Epidermal melanocyte (primary cell): ENCODE results near the gene NOTCH4.
A peak's percentile ranks its signal among the peaks of the same experiment; 100 is the strongest.
"Not testable (repeated sequence)": the region's sequence is repeated elsewhere in the genome, so short reads cannot be mapped to it uniquely, and the experiment has no call there.

Experiments
- DNase-seq: peaks from one replicate; pipeline ENCODE4 v3.0.0; 2011; ENCODE audit warnings: low spot score; ENCODE audit not compliant: insufficient read length

The NOTCH4 gene

GRCh38 chr6:32194825-32195651 is 28.8 kb downstream of the NOTCH4 start:
- no peak for DNase-seq

- DNase-seq = no peak
Measured at GRCh38 chr6:32194388-32194787, 29.5 kb downstream of the NOTCH4 start.

GRCh38 chr6:32193096-32193495 is 30.8 kb downstream of the NOTCH4 start:
- DNase-seq = not testable (repeated sequence)

GRCh38 chr6:32192608-32193039 is 31.2 kb downstream of the NOTCH4 start, which contains the start of gene GPSM3:
Gene GPSM3, minus strand, starts transcription at chr6:32192643. Its CDS starts 130 bp downstream, at chr6:32192513.
- DNase-seq = no peak

GRCh38 chr6:32191696-32192607 is 31.9 kb downstream of the NOTCH4 start:
- DNase-seq = no peak

GRCh38 chr6:32190911-32191677 is 32.8 kb downstream of the NOTCH4 start:
- no peak for DNase-seq

GRCh38 chr6:32190054-32190851 is 33.6 kb downstream of the NOTCH4 start, which contains the start of gene PBX2:
Gene PBX2, minus strand, starts transcription at chr6:32190202. Its CDS starts 287 bp downstream, at chr6:32189915.
- DNase-seq = peak; percentile 33

GRCh38 chr6:32189742-32190053 is 34.2 kb downstream of the NOTCH4 start:
- no peak for DNase-seq

GRCh38 chr6:32189069-32189741 is 34.7 kb downstream of the NOTCH4 start:
- DNase-seq = no peak

GRCh38 chr6:32188381-32189068 is 35.3 kb downstream of the NOTCH4 start:
- DNase-seq = no peak

- DNase-seq = not testable (repeated sequence)
Measured at GRCh38 chr6:32187725-32188380, 36.0 kb downstream of the NOTCH4 start.

GRCh38 chr6:32187009-32187709 is 36.7 kb downstream of the NOTCH4 start:
- no peak for DNase-seq

- not testable (repeated sequence) for DNase-seq
Measured at GRCh38 chr6:32186151-32186840, 37.6 kb downstream of the NOTCH4 start.

- DNase-seq = not testable (repeated sequence)
Measured at GRCh38 chr6:32185681-32186131, 38.2 kb downstream of the NOTCH4 start.

GRCh38 chr6:32184084-32184640 is 39.7 kb downstream of the NOTCH4 start, which contains the start of gene AGER:
Gene AGER, minus strand, starts transcription at chr6:32184253. Its CDS starts 31 bp downstream, at chr6:32184222.
- DNase-seq = no peak

- no peak for DNase-seq
Measured at GRCh38 chr6:32183483-32184083, 40.3 kb downstream of the NOTCH4 start.

GRCh38 chr6:32183030-32183429 is 40.8 kb downstream of the NOTCH4 start:
- DNase-seq = no peak
